HG03095 (cell line): ENCODE measurements around the gene TTYH1.

Source experiments
- ATAC-seq: cut with Tn5 transposase; IDR thresholded peaks from one replicate; pipeline ENCODE4 v1.9.1; 2021; ENCODE audit warnings: moderate library complexity; ENCODE audit not compliant: unreplicated experiment

TTYH1 gene

DNA sequence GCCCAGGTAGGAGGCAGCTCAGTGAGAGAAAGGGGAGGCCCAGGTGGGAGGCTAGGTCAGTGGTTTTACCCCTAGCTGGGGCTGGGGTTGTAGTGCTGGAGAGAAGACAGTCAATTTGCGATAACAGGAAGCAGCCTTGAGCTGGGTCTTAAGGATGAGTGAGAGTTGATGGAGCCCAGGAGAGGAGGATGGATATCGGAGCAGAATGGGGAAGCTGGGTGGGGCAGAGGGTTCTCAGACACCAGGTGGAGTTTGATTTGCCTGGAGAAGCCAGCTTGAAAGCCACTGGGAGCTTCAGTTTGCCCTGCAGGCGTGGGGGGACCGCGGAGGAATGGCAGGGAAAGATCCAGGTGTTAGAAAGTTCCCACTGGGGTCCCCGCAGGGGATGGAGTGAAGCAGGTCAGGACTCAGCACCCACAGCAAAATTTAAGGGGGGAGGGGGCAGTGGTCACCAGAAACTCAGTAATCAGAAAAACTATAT lies 58.7 kb downstream of the TTYH1 start:
- ATAC-seq, result no peak

DNA sequence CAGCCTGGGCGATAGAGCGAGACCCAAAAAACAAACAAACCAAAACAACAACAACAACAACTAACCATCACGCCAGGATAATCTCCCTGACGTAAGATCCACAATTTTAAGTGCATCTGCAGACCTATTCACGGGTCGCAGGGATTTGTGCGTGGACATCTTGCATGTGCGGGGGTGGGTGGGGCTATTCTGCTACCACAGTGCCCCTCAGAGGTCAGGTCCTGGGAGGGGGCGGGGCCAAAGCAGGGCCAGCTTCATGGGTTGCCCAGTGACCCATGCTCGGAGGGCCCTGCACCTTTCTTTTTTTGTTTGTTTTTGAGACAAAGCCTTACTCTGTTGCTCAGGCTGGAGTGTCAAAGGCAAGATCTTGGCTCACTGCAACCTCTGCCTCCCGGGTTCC lies 60.4 kb downstream of the TTYH1 start:
- ATAC-seq, result no peak

GRCh38 chr19:54477650-54478049 lies 62.4 kb downstream of the TTYH1 start:
- ATAC-seq, result no peak

DNA sequence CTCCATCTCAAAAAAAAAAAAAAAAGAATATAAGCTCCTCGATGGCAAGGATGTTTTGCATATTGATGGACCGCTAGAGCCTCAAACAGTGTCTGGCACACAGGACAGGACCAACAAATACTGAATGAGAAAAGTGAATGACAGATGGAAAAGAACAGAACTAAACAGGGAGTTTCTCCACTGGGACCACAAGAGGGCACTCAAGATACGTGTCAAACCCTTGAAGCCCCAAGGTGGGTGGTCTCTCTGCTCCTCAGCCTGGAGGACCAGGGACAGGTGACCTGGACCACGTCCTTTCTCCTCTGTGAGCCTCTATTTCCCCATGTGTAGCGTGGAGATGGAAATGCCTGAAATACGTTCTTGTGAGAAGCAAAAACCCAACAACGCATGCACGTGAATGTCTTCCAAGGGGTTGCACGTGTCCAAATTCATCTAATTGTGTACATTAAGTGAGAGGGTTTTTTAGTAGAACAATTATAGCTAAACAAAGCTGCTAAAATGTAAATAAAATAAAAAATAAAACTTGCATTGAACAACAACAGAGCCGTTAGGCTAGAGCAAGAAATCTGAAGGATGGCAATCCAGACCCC lies 63.5 kb downstream of the TTYH1 start:
- ATAC-seq, result no peak

- ATAC-seq, result no peak
Measured at GRCh38 chr19:54480051-54480450, 64.8 kb downstream of the TTYH1 start.

GRCh38 chr19:54481326-54481930 lies 66.2 kb downstream of the TTYH1 start:
- no peak for ATAC-seq

GRCh38 chr19:54482889-54483288 lies 67.6 kb downstream of the TTYH1 start:
- no peak for ATAC-seq

GRCh38 chr19:54484451-54484850 lies 69.2 kb downstream of the TTYH1 start:
- no peak for ATAC-seq

GRCh38 chr19:54485851-54486250 lies 70.6 kb downstream of the TTYH1 start:
- ATAC-seq, result no peak
